Adipocyte (in vitro differentiated cells): ENCODE results near the gene NELL1.

Source experiments
- DNase-seq: peaks from one replicate; pipeline ENCODE4 v3.0.0-alpha.2; 2015; ENCODE audit warnings: low read depth
- H3K27me3 ChIP-seq: replicated peaks from 2 replicates; pipeline ENCODE4 v1.7.0; 2013; ENCODE audit warnings: mild to moderate bottlenecking, low read length, moderate library complexity; ENCODE audit not compliant: control insufficient read depth, insufficient read depth
- H3K36me3 ChIP-seq: 2 replicates; pipeline ENCODE4 v1.7.0; 2013; ENCODE audit warnings: low read length, mild to moderate bottlenecking, moderate library complexity; ENCODE audit not compliant: control insufficient read depth, insufficient read depth, severe bottlenecking
- H3K4me1 ChIP-seq: 2 replicates; pipeline ENCODE4 v1.7.0; 2013; ENCODE audit warnings: mild to moderate bottlenecking, low read length, moderate library complexity; ENCODE audit not compliant: control insufficient read depth, insufficient read depth
- H3K4me3 ChIP-seq: 2 replicates; pipeline ENCODE4 v1.7.0; 2013; ENCODE audit warnings: mild to moderate bottlenecking, low read length, moderate library complexity
- H3K9ac ChIP-seq: 2 replicates; pipeline ENCODE4 v1.7.0; 2013; ENCODE audit warnings: mild to moderate bottlenecking, low read length, moderate library complexity
- H3K9me3 ChIP-seq: 2 replicates; pipeline ENCODE4 v1.7.0; 2013; ENCODE audit warnings: mild to moderate bottlenecking, low read length, moderate library complexity; ENCODE audit not compliant: control insufficient read depth

Gene NELL1

GRCh38 chr11:21148376-21148775 lies 479.0 kb downstream of the NELL1 start:
- Histone ChIP-seq H3K36me3 (no peaks in the 10 kb centered on the region), H3K4me1 (no peaks in the 10 kb centered on the region), H3K9ac (no peak overlapping the region), H3K27me3 (no peaks in the 10 kb centered on the region), H3K4me3 (no peak overlapping the region), H3K9me3 (no peaks in the 10 kb centered on the region)
- DNase-seq = no peak

- no peaks in the 10 kb centered on the region for H3K4me1 ChIP-seq
- H3K27me3 ChIP-seq = no peaks in the 10 kb centered on the region
- H3K9ac ChIP-seq = no peak overlapping the region
- H3K4me3 ChIP-seq = no peak overlapping the region
- H3K36me3 ChIP-seq = no peaks in the 10 kb centered on the region
- DNase-seq = no peak
- H3K9me3 ChIP-seq = no peaks in the 10 kb centered on the region
Measured at GRCh38 chr11:21160140-21160539, 490.8 kb downstream of the NELL1 start.

GRCh38 chr11:21169639-21170038 lies 500.3 kb downstream of the NELL1 start:
- no peaks in the 10 kb centered on the region for H3K9me3 ChIP-seq
- no peak for DNase-seq
- no peaks in the 10 kb centered on the region for H3K36me3 ChIP-seq
- H3K4me3 ChIP-seq = no peak overlapping the region
- H3K27me3 ChIP-seq = no peaks in the 10 kb centered on the region
- H3K4me1 ChIP-seq = no peaks in the 10 kb centered on the region
- no peak overlapping the region for H3K9ac ChIP-seq

GRCh38 chr11:21173476-21173875 lies 504.1 kb downstream of the NELL1 start:
- Histone ChIP-seq H3K27me3 (no peaks in the 10 kb centered on the region), H3K4me3 (no peak overlapping the region), H3K36me3 (no peaks in the 10 kb centered on the region), H3K9me3 (no peaks in the 10 kb centered on the region), H3K4me1 (no peaks in the 10 kb centered on the region), H3K9ac (no peak overlapping the region)
- DNase-seq = no peak

- DNase-seq = no peak
- Histone ChIP-seq H3K36me3 (no peaks in the 10 kb centered on the region), H3K9me3 (no peaks in the 10 kb centered on the region), H3K4me3 (no peak overlapping the region), H3K27me3 (no peaks in the 10 kb centered on the region), H3K9ac (no peak overlapping the region), H3K4me1 (no peaks in the 10 kb centered on the region)
Measured at GRCh38 chr11:21174781-21175180, 505.4 kb downstream of the NELL1 start.

- no peaks in the 10 kb centered on the region for H3K4me1 ChIP-seq
- no peak overlapping the region for H3K9ac ChIP-seq
- no peak for DNase-seq
- no peaks in the 10 kb centered on the region for H3K9me3 ChIP-seq
- H3K4me3 ChIP-seq = no peak overlapping the region
- H3K27me3 ChIP-seq = no peaks in the 10 kb centered on the region
- H3K36me3 ChIP-seq = no peaks in the 10 kb centered on the region
Measured at GRCh38 chr11:21177379-21177778, 508.0 kb downstream of the NELL1 start.

GRCh38 chr11:21179770-21180169 lies 510.4 kb downstream of the NELL1 start:
- Histone ChIP-seq H3K9ac (no peak overlapping the region), H3K9me3 (no peaks in the 10 kb centered on the region), H3K36me3 (no peaks in the 10 kb centered on the region), H3K27me3 (no peaks in the 10 kb centered on the region), H3K4me1 (no peaks in the 10 kb centered on the region), H3K4me3 (no peak overlapping the region)
- no peak for DNase-seq

- Histone ChIP-seq H3K27me3 (no peaks in the 10 kb centered on the region), H3K9ac (no peak overlapping the region), H3K4me1 (no peaks in the 10 kb centered on the region), H3K4me3 (no peak overlapping the region), H3K36me3 (no peaks in the 10 kb centered on the region), H3K9me3 (no peaks in the 10 kb centered on the region)
- no peak for DNase-seq
Measured at GRCh38 chr11:21180182-21180581, 510.8 kb downstream of the NELL1 start.

GRCh38 chr11:21185959-21186358 lies 516.6 kb downstream of the NELL1 start:
- Histone ChIP-seq H3K9ac (no peak overlapping the region), H3K9me3 (no peaks in the 10 kb centered on the region), H3K27me3 (no peaks in the 10 kb centered on the region), H3K4me3 (no peak overlapping the region), H3K4me1 (no peaks in the 10 kb centered on the region), H3K36me3 (no peaks in the 10 kb centered on the region)
- DNase-seq = no peak

- DNase-seq = no peak
- Histone ChIP-seq H3K36me3 (no peaks in the 10 kb centered on the region), H3K4me3 (no peak overlapping the region), H3K9ac (no peak overlapping the region), H3K9me3 (no peaks in the 10 kb centered on the region), H3K4me1 (no peaks in the 10 kb centered on the region), H3K27me3 (no peaks in the 10 kb centered on the region)
Measured at GRCh38 chr11:21190181-21190580, 520.8 kb downstream of the NELL1 start.

GRCh38 chr11:21195995-21196394 lies 526.6 kb downstream of the NELL1 start:
- Histone ChIP-seq H3K36me3 (no peaks in the 10 kb centered on the region), H3K4me1 (no peaks in the 10 kb centered on the region), H3K9me3 (peaks cover 4% of the 10 kb centered on the region), H3K27me3 (no peaks in the 10 kb centered on the region), H3K4me3 (no peak overlapping the region), H3K9ac (no peak overlapping the region)
- DNase-seq = no peak

GRCh38 chr11:21198498-21198897 lies 529.1 kb downstream of the NELL1 start:
- Histone ChIP-seq H3K9me3 (peaks cover 4% of the 10 kb centered on the region), H3K4me3 (no peak overlapping the region), H3K4me1 (no peaks in the 10 kb centered on the region), H3K36me3 (no peaks in the 10 kb centered on the region), H3K27me3 (no peaks in the 10 kb centered on the region), H3K9ac (no peak overlapping the region)
- DNase-seq = no peak
